HG02943 (cell line): ENCODE measurements around the gene LAMA3.

Experiments
- ATAC-seq: cut with Tn5 transposase; IDR thresholded peaks from one replicate; pipeline ENCODE4 v1.9.1; 2021; ENCODE audit warnings: mild to moderate bottlenecking, low read depth, moderate library complexity; ENCODE audit not compliant: unreplicated experiment

Gene LAMA3

GRCh38 chr18:23842305-23842704 lies 153.1 kb downstream of the LAMA3 start:
- ATAC-seq, result no peak

DNA sequence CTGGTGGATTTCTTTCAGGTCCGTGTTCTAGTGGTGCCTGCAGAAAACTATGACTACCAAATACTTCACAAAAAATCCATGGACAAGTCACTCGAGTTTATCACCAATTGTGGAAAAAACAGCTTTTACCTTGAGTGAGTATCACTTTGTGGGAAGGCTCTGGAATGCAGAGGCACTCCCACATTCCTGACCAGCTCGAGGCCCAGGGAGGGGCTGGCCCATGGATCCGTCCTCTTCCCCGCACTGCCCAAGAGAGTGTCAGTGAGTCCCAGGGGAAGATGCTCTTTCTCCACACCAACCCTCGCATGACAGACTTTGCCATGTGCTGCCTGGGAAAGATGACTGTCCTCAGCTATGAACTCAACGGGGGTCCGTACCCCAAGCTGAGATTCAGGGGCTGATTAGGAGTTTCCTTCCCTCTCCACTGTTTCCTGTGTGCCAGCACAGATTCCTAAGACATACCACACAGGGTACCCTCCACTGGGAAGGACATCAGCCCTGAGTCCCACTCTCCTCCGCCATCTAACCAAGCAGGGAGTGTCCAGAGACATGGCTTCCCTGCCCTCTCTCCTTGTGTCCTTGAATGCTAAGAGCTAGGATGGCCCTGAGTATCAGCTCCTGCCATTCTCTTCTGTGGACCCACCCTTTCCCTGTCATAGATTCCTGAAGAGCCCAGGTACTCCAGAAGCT lies 155.9 kb downstream of the LAMA3 start:
- ATAC-seq, result no peak

GRCh38 chr18:23845988-23846630 lies 156.9 kb downstream of the LAMA3 start:
- ATAC-seq, result no peak

DNA sequence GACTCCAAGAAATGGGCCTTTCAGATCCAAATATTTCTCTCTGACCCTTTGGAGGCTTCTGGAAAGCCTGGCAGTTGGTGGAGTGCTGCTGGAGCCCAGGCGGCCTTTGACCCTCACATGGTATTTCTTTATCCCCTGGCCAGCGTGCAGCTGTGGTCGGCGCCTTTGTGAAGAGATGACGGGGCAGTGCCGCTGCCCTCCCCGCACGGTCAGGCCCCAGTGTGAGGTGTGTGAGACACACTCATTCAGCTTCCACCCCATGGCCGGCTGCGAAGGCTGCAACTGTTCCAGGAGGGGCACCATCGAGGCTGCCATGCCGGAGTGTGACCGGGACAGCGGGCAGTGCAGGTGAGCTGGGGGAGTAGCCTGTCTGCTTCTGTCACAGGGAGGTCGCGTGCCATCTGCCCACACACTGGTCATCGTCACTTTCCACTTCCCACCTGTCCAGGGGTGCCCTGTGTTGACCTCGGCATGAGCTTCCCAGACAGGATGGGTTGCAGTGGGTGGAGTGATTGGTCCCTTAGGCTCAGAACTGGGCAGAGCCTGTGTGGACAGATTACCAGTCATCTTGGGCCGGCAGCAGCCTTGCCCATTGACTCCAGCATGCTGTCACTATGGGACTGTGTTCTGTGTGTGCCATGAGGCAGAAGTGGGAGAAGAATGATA lies 158.2 kb downstream of the LAMA3 start:
- no peak for ATAC-seq

GRCh38 chr18:23849141-23849540 lies 159.9 kb downstream of the LAMA3 start:
- no peak for ATAC-seq

DNA sequence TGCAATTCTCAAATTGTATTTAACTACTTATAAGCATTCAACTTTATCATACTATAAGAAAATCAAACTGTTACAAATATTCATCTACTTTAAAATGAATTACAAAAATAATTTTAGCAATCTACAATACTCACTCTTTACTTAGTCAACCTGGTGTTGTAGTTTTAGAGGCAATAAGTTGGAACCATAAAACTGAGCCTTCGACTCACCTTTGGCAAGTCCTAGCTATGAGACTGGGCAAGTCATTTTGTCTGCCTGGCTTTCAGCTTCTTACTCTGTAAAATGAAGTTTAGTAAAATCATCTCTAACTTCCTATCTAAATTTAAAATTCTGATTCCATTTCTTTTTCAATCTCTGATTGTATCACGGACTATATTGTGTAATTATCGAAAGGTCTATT lies 161.0 kb downstream of the LAMA3 start:
- ATAC-seq, result no peak

GRCh38 chr18:23851470-23852002 lies 162.3 kb downstream of the LAMA3 start:
- ATAC-seq, result no peak

DNA sequence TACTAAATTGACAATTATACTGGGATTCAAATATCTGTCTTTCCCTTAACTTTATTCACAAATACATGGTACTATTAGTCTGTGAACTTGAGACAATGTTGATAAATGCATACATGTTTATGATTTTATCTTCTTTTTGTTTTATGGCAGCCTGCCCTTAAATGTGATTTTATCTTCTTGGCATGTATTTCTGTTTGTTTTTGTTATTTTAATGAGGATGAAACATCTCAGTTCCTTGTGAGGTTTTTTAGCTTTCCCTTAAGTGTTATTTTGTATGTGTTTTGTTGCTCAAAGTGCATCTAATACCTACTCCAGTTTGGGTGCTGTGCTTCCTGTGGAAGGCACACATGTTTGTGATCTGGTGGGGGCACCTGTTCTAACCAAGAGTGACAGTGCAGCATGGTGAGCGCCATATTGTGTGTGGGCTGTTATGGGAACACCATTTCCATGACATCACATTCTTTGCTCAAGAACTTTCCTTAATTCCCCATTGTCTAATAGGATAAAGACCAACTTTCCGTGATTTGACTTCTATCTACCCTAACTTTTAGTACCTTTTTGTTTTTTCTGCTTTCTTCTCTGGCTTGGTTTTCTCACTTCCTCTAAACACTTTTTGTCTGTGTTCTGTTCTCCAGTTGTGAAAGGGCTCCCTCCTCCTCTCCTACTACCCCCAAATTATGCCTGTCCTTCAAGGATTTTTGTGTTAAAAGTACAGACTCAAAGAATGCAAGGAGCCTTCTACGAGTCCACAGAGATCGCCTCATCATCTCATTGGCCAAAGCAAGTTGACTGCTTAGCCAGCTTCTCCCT lies 163.2 kb downstream of the LAMA3 start:
- no peak for ATAC-seq

- no peak for ATAC-seq
Measured at GRCh38 chr18:23853448-23854195, 164.4 kb downstream of the LAMA3 start.

- no peak for ATAC-seq
Measured at GRCh38 chr18:23855721-23856120, 166.5 kb downstream of the LAMA3 start.

- no peak for ATAC-seq
Measured at GRCh38 chr18:23856466-23857163, 167.4 kb downstream of the LAMA3 start.

DNA sequence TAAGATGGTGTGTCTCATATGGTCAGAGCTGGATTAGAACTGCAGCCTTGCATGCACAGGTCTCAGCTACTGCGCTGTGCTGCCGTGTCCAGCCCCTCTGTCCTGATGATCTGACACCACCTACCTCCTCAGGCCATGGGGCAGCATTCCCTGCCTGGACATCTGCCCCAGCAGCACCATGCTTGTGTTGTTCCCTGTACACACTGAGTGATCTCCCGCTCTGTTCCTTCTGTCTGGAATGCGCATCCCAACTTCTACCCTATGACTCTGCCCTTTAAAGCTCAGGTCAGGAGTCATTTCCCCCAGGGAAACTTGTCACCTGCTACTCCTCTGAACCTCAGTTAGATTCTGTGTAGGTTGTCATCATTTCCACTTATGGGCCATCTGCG lies 167.9 kb downstream of the LAMA3 start:
- ATAC-seq, result no peak

- ATAC-seq, result no peak
Measured at GRCh38 chr18:23857756-23858155, 168.5 kb downstream of the LAMA3 start.

- no peak for ATAC-seq
Measured at GRCh38 chr18:23859466-23860336, 170.4 kb downstream of the LAMA3 start.

DNA sequence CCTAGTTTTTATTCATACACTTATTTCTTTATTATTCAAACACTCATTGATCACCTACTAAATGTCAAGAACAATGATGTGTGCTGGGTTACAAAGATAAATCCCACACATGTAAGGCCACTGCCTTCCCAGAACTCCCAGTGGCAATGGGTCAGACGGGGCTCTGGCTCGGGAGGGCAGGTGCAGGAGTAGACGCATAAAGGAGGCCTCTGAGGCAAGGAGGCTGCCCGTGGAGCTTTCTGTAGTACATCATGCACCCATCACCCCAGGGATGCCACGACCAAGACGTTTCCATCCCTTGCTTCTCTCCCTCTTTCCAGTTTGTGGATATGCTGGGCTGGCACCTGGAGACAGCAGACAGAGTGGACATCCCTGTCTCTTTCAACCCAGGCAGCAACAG lies 172.1 kb downstream of the LAMA3 start:
- no peak for ATAC-seq

GRCh38 chr18:23861805-23862470 lies 172.7 kb downstream of the LAMA3 start:
- ATAC-seq, result no peak

DNA sequence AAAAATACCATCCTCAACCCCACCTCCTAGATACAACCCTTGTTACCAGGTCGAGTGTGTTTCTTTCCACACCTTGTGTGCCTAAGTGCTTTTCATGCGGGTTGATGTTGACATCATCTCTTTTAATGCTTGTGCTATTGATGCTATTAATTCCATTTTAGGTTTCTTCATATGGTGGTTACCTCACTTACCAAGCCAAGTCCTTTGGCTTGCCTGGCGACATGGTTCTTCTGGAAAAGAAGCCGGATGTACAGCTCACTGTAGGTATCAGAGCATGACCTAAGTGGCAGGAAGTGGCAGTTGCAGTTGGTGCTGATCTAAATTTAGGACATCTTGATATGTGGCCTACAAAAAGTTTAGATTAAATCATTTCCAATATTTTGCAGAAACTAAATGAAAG lies 175.4 kb downstream of the LAMA3 start:
- ATAC-seq, result no peak

DNA sequence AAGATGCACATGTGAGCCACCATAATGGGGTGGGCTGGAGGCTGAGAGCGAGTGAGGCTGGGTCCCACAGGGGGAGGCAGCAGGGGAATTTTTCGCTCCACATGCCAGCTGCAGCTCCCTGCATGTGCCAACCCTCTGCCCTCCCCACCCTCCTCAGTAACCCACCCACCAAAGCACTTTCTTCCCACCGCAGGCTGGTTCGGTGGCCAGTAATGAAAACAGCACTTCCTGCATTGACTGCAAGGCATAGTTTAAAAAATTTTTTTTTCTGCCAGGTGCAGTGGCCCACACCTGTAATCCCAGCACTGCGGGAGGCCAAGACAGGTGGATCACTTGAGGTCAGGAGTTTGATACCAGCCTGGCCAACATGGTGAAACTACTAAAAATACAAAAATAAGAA lies 177.8 kb downstream of the LAMA3 start:
- ATAC-seq, result no peak
